Prostate gland (tissue), 2 donors: ENCODE results near the gene SH3D19.

Experiments
- POLR2AphosphoS5 ChIP-seq: sonication (generic); formaldehyde crosslinking; IDR thresholded peaks from one replicate; pipeline ENCODE4 v1.6.1; 2017; ENCODE audit warnings: antibody characterized with exemption
- TF ChIP-seq, protein P1 (sequence below), 4 experiments: fragments of 200-600 bp in 2 of 4; fragments of 450-650 bp in 2 of 4; sonication (generic) in 2 of 4; IDR thresholded peaks; 1 replicate in 3 of 4; 2 replicates in 1 of 4; pipeline ENCODE4 v1.5.1; 2016 to 2019; ENCODE audit warnings: antibody characterized with exemption in 4 of 4, mild to moderate bottlenecking in 2 of 4, moderate library complexity in 2 of 4

DNA sequence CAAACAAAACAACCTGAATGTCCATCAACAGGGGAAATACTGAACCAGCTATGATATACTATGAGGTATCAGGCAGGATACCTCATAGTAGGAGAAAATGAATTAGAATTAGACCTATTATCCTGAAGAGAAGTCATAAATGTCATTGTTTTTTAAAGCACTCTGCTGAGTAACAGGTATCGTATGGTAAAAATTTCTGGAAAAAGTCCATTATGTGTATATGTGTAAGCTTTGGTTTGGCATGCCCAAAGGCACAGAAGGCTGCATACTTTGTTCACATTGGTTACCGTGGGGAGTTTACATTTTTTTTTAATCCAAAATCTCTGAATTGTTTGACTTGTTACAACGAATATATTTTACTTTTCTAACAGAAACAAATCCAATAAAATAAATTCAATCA is 155.5 kb downstream of the SH3D19 start:
- no peak for TF ChIP-seq POLR2AphosphoS5
- TF ChIP-seq, protein P1, sequence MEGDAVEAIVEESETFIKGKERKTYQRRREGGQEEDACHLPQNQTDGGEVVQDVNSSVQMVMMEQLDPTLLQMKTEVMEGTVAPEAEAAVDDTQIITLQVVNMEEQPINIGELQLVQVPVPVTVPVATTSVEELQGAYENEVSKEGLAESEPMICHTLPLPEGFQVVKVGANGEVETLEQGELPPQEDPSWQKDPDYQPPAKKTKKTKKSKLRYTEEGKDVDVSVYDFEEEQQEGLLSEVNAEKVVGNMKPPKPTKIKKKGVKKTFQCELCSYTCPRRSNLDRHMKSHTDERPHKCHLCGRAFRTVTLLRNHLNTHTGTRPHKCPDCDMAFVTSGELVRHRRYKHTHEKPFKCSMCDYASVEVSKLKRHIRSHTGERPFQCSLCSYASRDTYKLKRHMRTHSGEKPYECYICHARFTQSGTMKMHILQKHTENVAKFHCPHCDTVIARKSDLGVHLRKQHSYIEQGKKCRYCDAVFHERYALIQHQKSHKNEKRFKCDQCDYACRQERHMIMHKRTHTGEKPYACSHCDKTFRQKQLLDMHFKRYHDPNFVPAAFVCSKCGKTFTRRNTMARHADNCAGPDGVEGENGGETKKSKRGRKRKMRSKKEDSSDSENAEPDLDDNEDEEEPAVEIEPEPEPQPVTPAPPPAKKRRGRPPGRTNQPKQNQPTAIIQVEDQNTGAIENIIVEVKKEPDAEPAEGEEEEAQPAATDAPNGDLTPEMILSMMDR (IDR thresholded peaks at IDR 0.05), result no peak
